GM19467 (cell line): ENCODE measurements around the gene ARHGAP45.

Experiments used
- ATAC-seq: cut with Tn5 transposase; IDR thresholded peaks from one replicate; pipeline ENCODE4 v1.9.1; 2021; ENCODE audit warnings: mild to moderate bottlenecking, moderate library complexity; ENCODE audit not compliant: unreplicated experiment

Gene ARHGAP45

DNA sequence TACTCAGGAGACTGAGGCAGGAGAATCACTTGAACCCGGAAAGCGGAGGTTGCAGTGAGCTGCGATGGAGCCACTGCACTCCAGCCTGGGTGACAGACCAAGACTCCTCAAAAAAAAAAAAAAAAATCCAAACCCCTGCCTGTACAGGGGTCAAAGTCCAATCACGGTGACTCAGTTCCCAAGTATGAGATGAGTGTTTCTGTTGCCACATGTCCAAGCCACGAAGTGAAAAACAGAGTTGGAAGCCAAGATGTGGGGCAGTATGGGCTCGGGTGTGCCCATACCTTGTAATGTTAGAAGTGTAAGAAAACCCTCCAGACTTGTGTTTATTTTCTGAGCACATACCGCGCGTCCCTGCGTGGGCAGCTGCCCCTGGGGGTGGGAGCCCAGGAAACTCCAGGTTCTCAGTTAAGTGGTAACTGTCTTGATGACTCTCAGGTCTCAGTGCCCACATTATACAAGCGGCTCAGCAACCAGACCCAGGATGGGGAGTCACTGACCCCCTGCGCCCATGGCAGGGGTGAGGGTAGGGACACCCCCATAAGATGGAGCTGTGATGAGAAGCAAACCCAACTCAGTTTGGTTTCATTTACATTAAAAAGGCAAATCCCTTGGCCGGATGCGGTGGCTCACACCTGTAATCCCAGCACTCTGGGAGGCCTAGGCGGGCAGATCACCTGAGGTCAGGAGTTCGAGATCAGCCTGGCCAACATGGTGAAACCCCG, 35.6 kb downstream of the ARHGAP45 start:
- ATAC-seq: no peak

DNA sequence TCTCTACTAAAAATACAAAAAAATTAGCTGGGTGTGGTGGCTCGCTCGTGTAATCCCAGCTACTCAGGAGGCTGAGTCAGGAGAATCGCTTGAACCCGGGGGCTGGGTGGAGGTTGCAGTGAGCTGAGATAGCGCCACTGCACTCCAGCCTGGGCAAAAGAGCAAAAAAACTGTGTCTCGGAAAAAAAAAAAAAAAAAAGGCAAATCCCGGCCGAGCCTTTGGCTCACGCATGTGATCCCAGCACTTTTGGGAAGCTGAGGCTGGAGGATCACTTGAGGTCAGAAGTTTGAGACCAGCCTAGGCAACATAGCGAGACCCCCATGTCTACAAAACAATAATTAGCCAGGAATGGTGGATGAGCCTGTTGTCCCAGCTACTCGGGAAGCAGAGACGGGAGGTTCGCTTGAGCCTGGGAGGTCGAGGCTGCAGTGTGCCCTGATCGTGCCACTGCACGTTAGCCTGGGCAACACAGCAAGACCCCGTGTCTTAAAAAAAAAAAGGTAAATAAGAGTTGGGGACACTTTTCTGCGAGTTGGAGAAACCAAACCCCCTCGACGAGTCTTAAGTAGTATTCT, 36.3 kb downstream of the ARHGAP45 start:
- ATAC-seq: no peak

DNA sequence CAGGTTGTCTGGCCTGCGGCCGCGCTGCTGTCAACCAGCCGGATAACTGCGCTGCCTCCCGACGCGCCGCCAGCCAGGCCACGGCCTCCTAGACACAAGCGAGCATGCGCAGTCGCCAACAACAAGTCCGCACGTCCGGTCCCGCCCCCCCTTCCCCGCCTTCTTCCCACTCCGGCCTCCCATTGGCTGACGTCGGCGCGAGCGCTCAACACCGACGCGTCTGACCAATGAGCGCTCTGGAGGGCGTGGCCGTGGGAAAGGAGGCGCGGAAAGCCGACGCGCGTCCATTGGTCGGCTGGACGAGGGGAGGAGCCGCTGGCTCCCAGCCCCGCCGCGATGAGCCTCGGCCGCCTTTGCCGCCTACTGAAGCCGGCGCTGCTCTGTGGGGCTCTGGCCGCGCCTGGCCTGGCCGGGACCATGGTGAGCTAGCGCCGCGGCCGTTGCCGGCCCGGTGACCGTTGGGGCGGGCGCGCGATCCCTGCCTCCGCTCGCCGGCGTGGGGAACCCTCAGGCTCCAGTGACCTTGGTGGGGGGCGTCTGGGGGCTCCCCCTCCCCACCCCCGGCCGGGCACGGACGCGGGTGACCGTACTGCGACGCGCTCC, 36.8 kb downstream of the ARHGAP45 start, which contains the start of gene GPX4:
TSS of gene GPX4 (plus strand) at position 287 of the 603 bp plus-strand sequence. CDS start at position 337, 50 bp downstream.
- peak; percentile 70 for ATAC-seq

DNA sequence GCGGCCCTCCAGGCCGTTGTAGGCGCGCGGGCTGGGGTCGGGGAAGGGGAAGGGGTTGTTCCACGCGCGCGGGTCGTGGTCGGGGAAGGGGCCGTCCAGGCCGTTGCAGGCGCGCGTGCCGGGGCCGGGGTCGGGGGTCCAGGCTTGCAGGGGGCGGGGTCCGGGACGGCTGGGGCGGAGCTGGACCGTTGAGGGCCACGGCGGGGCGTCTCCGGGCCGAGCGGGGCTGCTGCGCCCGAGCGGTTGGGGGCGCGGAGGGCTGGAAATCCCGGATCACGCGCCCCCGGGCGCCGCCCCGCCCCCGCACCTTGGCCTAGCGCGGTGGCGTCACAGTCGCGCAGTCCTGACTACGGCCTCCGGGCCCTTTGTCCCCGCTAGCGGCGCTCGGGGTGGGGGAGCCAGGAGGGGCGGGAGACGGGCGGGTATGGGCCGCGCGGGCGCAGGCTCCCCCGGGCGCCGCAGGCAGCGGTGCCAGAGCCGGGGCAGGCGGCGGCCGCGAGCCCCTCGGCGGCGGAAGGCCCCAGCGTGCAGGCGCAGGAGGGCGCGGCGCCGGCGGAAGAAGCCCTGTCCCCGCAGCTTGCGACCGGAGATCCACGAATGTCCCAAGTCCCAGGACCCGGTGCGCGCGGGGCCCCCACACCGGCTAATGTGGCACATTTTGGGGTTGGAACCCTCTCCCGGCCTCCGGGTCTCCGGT, 37.5 kb downstream of the ARHGAP45 start:
- peak; percentile 25 for ATAC-seq

DNA sequence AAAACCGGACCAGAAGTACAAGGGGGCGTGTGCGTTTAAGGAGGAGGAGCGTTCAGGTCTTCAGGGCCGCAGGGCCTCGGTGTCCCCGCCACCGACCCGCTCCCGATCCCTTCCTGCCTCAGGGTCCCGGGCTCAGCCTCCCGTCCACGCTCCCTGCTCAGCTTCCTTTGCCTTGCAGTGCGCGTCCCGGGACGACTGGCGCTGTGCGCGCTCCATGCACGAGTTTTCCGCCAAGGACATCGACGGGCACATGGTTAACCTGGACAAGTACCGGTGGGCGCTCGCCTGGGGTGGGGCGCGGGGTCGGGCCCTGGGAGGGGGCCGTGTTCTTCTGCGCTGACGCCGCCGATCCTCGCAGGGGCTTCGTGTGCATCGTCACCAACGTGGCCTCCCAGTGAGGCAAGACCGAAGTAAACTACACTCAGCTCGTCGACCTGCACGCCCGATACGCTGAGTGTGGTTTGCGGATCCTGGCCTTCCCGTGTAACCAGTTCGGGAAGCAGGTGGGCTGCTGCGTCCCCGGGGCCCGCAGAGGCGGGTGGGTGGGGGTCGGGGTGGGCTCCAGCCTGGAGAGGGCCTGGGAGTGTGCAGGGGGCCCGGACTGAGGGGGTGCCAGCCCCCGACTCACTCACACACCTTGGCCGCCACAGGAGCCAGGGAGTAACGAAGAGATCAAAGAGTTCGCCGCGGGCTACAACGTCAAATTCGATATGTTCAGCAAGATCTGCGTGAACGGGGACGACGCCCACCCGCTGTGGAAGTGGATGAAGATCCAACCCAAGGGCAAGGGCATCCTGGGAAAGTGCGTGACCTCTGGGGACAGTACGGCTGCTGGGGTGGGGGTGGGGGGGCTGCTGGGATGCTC, 38.3 kb downstream of the ARHGAP45 start:
- no peak for ATAC-seq

DNA sequence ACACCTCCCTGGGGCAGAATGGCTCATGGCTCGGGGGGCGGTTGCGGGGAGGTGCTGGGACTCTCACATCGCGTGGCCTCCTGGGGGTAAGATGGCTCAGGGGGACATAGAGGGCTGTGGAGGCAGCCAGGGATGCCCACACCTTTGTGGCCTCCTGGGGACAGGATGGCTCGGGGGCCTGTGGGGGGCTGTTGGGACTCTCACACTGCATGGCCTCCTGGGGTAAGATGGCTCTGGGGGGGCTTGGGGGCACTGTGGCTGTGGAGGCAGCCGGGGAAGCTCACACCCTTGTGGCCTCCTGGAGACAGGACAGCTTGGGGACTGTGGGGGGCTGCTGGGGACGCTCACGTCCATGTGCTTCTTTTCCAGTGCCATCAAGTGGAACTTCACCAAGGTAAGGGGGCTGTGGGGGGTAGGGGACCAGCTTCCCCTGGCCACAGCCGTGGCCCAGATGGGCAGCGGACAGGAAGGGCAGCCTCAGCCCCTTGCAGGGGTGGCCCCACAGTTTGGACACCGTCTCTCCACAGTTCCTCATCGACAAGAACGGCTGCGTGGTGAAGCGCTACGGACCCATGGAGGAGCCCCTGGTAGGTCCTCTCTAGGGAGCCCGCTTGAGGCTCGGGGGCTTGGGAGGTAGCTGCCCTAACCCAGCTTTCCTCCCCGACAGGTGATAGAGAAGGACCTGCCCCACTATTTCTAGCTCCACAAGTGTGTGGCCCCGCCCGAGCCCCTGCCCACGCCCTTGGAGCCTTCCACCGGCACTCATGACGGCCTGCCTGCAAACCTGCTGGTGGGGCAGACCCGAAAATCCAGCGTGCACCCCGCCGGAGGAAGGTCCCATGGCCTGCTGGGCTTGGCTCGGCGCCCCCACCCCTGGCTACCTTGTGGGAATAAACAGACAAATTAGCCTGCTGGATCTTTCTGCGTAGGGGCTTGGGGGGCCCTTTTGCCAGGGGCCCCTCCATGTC, 39.2 kb downstream of the ARHGAP45 start:
- no peak for ATAC-seq

DNA sequence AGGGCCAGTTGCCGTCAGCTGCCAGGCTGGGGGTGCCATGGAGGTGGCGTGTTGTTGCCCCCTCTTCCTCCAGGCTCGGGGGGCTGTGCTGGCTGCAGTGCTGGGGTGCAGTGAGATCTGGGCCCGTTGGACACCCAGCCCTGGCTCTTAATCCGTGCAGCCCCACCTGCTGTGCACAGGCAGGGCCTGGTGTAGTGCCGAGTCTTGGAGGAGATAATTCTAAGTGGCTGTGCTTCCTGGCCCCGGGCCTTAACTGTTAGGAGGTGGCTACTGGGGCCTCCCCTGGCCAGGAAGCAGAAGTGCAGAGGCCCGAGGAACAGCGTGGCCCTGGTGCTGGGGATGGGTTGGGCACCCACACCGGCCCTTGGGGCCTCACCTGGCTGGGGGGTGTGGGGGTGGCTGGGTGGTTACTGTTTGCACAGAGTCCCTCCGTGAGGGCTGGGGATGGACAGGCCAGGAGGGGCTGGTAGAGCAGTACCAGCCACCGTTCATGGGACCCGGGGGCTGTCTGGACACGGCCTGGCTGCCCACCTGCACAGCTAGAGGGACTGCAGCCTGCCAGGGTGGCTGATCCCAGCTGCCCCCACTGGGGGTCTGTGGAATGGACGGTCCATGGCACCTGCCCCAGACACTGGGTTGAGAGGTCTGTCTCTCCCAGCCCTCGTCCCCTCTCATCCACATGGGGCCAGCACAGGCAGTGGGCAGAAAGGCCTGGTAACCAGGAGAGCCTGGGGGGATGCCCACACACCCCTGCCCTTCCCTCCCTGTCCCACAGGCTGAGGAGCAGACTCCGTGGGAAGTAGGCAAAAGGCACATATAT, 40.1 kb downstream of the ARHGAP45 start:
- ATAC-seq: no peak

DNA sequence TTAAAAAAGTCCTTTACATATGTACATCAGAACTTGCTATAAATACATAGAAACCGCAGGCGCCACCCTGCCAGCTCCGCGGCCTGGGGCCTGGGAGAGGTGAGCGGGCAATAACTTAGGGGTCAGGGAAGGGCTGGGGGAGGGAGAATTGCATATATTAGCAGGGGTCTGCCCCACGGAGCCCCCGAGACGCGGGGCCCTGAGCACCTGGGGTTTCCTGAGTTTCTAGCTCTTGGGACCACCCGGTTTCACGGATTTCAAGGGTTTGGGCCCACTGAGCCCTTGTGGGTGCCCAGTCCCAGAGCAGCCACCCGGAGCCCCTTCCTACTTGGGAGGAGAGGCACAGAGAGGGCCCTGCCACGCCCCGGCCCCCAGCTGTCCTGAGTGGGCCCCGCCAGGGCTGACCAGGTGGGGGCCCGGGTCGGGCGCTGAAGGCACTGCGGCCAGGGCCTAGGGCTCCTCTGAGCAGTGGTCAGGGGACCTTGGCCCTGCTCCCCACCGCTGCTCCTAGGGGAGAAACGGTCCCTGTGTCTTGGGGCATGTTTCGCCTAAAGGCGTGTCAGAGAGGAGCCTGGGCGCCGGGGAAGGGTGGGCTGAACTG, 40.8 kb downstream of the ARHGAP45 start:
- ATAC-seq: no peak

DNA sequence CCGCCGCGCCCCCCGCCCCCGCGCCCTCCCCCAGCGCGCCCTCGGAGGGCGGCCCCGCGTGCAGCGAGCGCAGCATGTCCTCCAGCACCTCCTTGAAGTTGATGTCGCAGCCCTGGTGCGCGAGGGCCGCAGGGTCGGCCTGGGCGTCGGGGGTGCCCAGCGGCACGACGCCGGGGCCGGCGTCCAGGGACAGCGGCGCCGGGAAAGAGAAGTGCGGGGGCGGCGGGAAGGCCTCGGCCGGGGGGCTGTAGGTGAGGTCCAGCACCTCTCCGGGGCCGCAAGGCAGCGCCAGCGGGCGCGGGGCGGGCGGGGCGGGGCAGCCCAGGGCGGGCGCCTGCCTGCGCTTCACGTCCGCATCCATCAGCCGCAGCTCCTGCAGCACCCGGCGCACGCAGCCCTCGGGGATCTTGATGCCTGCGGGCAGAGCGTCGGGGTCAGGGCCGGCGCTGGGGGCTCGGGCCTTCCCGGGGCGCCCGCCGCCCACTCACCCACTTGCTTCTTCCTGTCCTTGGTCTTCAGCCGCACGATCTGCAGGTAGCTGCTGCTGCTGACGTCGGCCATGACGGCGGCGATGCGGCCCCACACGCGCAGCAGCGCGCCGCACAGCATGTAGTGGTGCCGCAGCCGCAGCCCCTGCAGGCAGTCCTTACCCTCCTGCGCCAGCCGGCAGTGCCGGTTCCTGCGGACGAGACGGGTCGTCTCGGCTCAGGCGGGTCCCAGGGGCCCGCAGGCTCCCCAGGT, 41.5 kb downstream of the ARHGAP45 start:
- no peak for ATAC-seq

DNA sequence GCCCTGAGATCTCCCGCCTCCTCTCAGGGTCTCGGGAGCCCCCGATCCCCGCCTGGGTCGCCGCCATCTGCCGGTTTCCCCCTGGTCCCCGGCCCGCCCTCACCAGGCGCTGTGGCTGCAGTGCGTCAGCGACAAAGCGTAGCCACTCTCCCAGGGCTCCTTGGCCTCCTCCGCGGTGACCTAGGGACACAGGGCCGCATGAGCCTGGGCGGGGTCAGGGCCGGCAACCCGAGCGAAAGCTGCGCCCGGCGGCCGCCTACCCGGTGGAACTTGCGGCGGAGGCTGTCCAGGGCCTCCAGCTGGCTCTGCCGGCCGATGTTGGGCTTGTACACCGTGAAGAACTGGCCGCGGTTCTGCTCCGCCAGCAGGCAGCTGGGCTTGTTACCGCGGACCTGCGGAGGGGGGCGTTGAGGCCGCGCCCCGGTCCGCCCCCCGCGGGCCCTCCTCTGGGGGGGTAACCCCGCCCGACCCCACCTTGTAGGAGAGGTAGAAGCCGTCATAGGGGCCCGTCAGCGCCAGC, 42.1 kb downstream of the ARHGAP45 start:
- no peak for ATAC-seq

DNA sequence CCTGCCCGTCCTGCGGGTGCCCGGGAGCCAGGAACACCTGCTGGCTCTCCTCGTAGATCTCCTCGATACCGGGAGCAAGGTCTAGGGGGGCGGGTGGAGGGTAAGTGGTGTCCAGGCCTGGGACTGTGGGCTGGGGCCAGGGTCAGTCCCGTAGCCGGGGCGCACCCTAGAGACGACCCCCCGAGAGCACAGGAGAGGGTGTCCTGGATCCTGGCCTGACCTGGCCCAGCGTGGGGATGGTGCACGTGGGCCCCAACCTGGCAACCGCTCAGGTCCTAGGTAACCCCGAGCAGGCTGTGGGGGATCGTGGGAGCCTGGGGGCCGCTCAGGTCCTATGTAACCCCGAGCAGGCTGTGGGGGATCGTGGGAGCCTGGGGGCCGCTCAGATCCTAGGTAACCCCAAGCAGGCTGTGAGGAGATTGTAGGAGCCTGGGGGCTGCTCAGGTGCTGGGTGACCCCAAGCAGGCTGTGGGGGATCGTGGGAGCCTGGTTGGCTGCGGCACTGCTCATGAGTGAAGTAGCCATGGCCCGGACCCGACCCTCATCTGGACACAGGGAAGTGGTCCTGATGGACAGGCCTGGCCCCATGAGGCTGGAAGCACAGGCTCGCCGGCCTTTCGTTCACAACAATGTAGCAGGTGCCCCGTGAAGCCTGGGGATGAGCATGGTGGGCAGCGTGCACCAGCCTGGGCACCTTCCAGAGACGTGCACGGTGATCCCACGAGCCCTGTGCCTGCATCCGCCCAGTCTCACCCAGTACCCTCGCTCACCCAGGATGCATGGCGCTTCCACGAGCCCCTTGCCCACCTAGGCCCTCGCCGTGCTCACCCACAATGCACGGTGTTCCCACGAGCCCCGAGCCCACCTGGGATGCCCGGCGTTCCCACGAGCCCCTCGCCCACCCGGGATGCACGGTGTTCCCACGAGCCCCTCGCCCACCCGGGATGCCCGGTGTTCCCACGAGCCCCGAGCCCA, 43.0 kb downstream of the ARHGAP45 start:
- ATAC-seq: no peak

DNA sequence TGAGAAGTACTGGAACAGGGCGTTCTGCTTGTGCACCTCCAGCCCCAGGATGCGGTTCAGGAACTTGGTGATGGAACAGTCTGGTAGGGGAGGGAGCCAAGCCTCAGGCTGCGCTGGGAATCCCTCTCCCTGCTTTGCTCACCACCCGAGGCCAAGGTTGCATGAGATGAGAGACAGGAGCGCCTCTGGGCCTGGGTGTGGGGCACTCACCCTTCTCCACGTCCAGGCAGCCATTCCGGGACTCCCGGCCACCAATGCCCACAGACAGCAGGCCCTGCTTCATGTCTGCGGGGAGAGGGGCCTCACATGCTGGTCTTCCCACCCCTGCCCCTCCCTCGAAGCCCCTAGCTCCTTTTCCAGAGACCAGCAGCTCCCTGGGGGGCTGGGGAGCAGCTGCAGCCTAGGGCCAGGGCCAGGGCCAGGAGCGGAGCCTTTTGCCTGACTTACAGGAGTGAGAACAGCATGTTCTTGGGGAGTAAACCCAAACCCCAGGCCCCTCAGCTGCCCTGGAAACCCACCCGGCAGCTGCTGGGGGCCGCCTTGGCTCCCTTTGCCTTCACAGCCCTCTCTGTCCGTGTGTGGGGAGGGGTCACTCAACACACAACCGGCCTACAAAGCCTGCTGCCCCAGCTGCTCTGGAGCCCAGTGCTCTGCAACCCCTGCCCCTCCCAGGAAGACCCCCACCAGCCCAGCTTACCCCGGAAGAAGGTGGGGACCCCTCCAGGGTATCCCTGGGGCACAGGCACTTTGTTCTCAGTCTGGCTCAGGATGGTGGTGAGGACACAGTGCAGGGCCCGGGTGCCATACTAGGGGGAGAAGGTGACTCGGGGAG, 44.1 kb downstream of the ARHGAP45 start:
- ATAC-seq: no peak

DNA sequence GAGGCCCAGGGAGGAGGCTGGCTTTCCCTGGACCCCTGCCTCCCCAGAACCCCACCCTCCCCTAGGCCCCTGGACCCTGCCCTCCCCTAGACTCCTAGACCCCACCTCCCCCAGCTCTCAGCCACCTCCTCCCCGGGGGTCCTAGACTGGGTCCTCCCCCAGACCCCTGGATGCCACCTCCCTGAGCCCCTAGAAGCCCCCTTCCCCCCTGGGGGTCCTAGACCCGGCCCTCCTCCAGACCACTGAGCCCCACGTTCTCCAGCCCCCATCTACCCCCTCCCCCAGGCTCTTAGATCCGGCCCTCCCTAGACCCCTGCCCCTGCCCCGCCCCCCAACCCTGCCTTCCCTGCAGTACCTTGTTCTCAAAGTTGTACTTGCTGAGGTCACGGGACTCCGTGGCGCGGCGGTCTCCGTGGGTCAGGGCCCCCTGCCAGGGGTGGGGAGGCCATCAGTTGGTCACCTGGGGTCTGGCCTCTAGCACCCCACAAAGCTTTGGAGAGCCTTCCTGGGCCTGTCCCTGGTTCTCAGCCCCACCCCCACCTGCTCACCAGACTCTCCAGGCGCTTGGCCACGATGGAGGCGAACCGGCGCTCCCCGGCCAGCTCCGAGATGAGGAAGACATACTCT, 44.8 kb downstream of the ARHGAP45 start:
- no peak for ATAC-seq

DNA sequence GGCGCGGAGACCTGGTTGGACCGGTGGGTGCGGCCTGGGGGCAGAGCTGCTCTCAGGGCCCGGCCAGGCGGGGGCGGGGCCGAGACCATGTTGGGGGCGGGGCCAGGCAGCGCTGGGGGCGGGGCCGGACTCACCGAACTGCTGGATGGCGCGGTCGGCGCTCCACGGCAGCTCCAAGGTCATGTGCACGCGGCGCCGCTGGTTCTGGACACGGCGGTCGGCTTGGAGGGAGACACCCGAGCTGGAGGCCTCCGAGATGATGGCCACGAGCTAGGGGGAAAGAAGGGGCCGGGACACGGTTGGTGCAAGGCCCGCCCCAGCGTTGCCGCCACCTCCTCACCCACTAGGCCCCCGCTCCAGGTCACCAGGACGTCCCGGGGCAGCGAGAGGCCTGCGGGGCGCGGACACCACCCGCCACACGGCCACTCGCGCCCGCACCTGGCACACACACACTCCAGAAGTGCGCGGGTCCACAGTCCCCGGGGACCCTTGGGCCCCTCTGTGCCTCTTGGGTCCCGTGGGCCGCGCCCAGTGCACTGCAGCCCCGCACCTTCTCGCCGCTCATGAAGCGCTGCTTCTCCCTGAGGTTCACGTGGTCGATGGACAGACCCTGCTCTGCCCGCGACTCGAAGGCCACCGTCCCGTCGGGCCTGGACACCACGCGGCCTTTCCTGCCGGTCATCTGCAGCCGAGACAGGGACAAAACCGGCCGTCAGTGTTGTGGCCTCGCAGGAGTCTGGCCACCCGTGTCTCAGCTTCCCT, 45.5 kb downstream of the ARHGAP45 start:
- ATAC-seq: no peak
